NCI-H82 treated with DMSO at 0.1 percent for 48 hours (cell line): Measurements from ENCODE around the gene PRRG3.

Source experiments
- DNase-seq: peaks from one replicate; lab custom pipeline; 2025; ENCODE audit not compliant: unreplicated experiment; lab: John Stamatoyannopoulos, UW

The PRRG3 gene

GRCh38 chrX:151704041-151704663 lies 8.9 kb downstream of the PRRG3 start:
- no peak for DNase-seq

- DNase-seq: no peak
These were observed 13.6 kb downstream of the PRRG3 start for GRCh38 chrX:151708821-151709220.

GRCh38 chrX:151710457-151710856 lies 15.2 kb downstream of the PRRG3 start:
- no peak for DNase-seq

- DNase-seq: no peak
These were observed 15.9 kb downstream of the PRRG3 start for GRCh38 chrX:151711154-151711553.

- no peak for DNase-seq
These were observed 16.5 kb downstream of the PRRG3 start for GRCh38 chrX:151711787-151712186.

GRCh38 chrX:151712253-151712652 lies 17.0 kb downstream of the PRRG3 start:
- no peak for DNase-seq

GRCh38 chrX:151713849-151714248 lies 18.6 kb downstream of the PRRG3 start:
- DNase-seq: no peak

GRCh38 chrX:151714362-151714761 lies 19.1 kb downstream of the PRRG3 start:
- DNase-seq: no peak

- DNase-seq: no peak
These were observed 20.5 kb downstream of the PRRG3 start, which contains the start of gene FATE1 for GRCh38 chrX:151715752-151716151. Gene FATE1, plus strand, starts transcription at chrX:151716035. Its CDS starts 85 bp downstream, at chrX:151716120.

- peak; percentile 1 for DNase-seq
These were observed 27.1 kb downstream of the PRRG3 start for GRCh38 chrX:151722241-151722846.

GRCh38 chrX:151723156-151723760 lies 28.0 kb downstream of the PRRG3 start:
- no peak for DNase-seq

- no peak for DNase-seq
These were observed 29.5 kb downstream of the PRRG3 start for GRCh38 chrX:151724563-151725337.

- no peak for DNase-seq
These were observed 30.0 kb downstream of the PRRG3 start for GRCh38 chrX:151725338-151725614.

- no peak for DNase-seq
These were observed 31.5 kb downstream of the PRRG3 start for GRCh38 chrX:151726751-151727150.

- DNase-seq: no peak
These were observed 32.1 kb downstream of the PRRG3 start for GRCh38 chrX:151727346-151727745.

- DNase-seq: no peak
These were observed 33.9 kb downstream of the PRRG3 start for GRCh38 chrX:151729056-151729725.

GRCh38 chrX:151734446-151734845 lies 39.2 kb downstream of the PRRG3 start, which contains the start of gene CNGA2:
Gene CNGA2, plus strand, starts transcription at chrX:151734746. Its CDS starts 3,738 bp downstream, at chrX:151738484.
- DNase-seq: no peak

GRCh38 chrX:151735219-151735618 lies 40.0 kb downstream of the PRRG3 start:
- DNase-seq: no peak

- DNase-seq: no peak
These were observed 41.4 kb downstream of the PRRG3 start for GRCh38 chrX:151736685-151737084.

GRCh38 chrX:151737494-151737893 lies 42.2 kb downstream of the PRRG3 start:
- no peak for DNase-seq

- DNase-seq: no peak
These were observed 43.5 kb downstream of the PRRG3 start for GRCh38 chrX:151738751-151739150.
